Fibroblast of lung (primary cell): ENCODE measurements around the gene USP36.

Experiments used
- CTCF ChIP-seq, 2 donors: IDR thresholded peaks in 1 of 2; conservative IDR thresholded peaks in 1 of 2; 1 replicate in 1 of 2; 2 replicates in 1 of 2; pipeline ENCODE4 v1.5.1; 2011 to 2012; ENCODE audit warnings: low read length in 2 of 2, control low read depth in 1 of 2, inconsistent platforms in 1 of 2, low read depth in 1 of 2, mild to moderate bottlenecking in 1 of 2
- EZH2 ChIP-seq: IDR thresholded peaks from 2 replicates; pipeline ENCODE4 v1.5.1; 2012; ENCODE audit warnings: low read length, control low read depth, mild to moderate bottlenecking; ENCODE audit errors: missing control alignments

- no peak for TF ChIP-seq CTCF (conservative IDR thresholded peaks at IDR 0.05 in 1 of 2, IDR thresholded peaks at IDR 0.05 in 1 of 2; ENCODE audit: low read depth in 1 of 2, low read length in 2 of 2)
- TF ChIP-seq EZH2: no peak
Observed at GRCh38 chr17:78794864-78795640, 45.6 kb downstream of the USP36 start.
